HFFc6 (cell line): ENCODE results near the gene DHRS13. TPM values are rescaled to one million over a fixed set of nuclear protein-coding genes. Genes with fewer than 3 reads are reported as not detected.
"Not testable (repeated sequence)": the region's sequence is repeated elsewhere in the genome, so short reads cannot be mapped to it uniquely, and the experiment has no call there.

ENCODE experiments used
- DNase-seq: peaks from one replicate; pipeline ENCODE4 v3.0.0-alpha.2; 2018
- H3K27ac Mint-ChIP-seq: 2 replicates; pipeline ENCODE4 v1.8.0; 2020; ENCODE audit warnings: mild to moderate bottlenecking, mixed read lengths
- H3K27me3 Mint-ChIP-seq: 2 replicates; pipeline ENCODE4 v1.8.0; 2021; ENCODE audit warnings: mild to moderate bottlenecking, moderate library complexity, mixed read lengths; ENCODE audit not compliant: insufficient read depth
- H3K36me3 Mint-ChIP-seq: 2 replicates; pipeline ENCODE4 v1.8.0; 2021; ENCODE audit warnings: low read depth, mixed read lengths
- H3K4me1 Mint-ChIP-seq: 2 replicates; pipeline ENCODE4 v1.8.0; 2020; ENCODE audit warnings: low read depth, mixed read lengths
- H3K4me3 Mint-ChIP-seq: 2 replicates; pipeline ENCODE4 v1.8.0; 2020; ENCODE audit warnings: mild to moderate bottlenecking, moderate library complexity, mixed read lengths
- H3K9me3 Mint-ChIP-seq: 2 replicates; pipeline ENCODE4 v1.8.0; 2020; ENCODE audit warnings: mild to moderate bottlenecking, mixed read lengths
- total RNA-seq, 6 experiments: library from RNA; stranded (reverse); fragmentation: NEBNext Ultra II Directional; extraction: Animal tissue kit (Norgen Biotek cat#: 25700); gene quantifications; 2 replicates in 1 of 6; 3 replicates in 5 of 6; pipeline ENCODE4 v1.2.3, GENCODE V29; 2021
- TF ChIP-seq, protein P1 (sequence below): fragments of 200-600 bp; sonication (generic); IDR thresholded peaks from 2 replicates; pipeline ENCODE4 v1.5.0; 2021; ENCODE audit warnings: antibody characterized with exemption, mild to moderate bottlenecking

DHRS13 gene
- total RNA-seq, 6 experiments from 2014 or later: 1.5 to 3.0 (median 2.2) TPM

- Mint-ChIP-seq H3K9me3 (no peaks in the 10 kb centered on the region), H3K4me3 (no peak overlapping the region), H3K4me1 (peaks cover 37% of the 10 kb centered on the region), H3K27me3 (peaks cover 9% of the 10 kb centered on the region), H3K36me3 (peaks cover 14% of the 10 kb centered on the region), H3K27ac (no peak overlapping the region)
- TF ChIP-seq, protein P1, sequence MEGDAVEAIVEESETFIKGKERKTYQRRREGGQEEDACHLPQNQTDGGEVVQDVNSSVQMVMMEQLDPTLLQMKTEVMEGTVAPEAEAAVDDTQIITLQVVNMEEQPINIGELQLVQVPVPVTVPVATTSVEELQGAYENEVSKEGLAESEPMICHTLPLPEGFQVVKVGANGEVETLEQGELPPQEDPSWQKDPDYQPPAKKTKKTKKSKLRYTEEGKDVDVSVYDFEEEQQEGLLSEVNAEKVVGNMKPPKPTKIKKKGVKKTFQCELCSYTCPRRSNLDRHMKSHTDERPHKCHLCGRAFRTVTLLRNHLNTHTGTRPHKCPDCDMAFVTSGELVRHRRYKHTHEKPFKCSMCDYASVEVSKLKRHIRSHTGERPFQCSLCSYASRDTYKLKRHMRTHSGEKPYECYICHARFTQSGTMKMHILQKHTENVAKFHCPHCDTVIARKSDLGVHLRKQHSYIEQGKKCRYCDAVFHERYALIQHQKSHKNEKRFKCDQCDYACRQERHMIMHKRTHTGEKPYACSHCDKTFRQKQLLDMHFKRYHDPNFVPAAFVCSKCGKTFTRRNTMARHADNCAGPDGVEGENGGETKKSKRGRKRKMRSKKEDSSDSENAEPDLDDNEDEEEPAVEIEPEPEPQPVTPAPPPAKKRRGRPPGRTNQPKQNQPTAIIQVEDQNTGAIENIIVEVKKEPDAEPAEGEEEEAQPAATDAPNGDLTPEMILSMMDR: no peak
- DNase-seq: no peak
These were observed 4.0 kb upstream of the DHRS13 start for GRCh38 chr17:28906706-28907438.

DNA sequence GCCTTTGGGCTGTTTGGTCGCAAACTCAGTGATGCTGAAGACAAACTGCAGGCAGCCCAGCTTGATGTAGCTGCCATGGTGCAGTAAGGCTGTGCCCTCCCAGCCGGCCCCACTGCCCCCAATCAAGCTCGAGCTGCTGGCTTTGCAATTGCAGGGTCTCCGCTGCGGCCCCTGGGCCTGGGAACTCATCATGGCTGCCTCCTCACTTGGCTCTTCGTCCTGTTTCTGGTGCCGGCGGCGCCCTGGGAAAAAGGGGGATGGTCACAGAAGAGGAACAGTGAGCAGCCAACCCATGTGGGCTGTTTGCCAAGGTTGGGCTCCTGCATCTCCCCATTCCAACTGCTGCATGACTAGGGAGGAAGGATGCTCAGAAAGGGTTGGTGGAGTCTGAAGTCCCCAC, 3.4 kb upstream of the DHRS13 start:
- peaks cover 14% of the 10 kb centered on the region for H3K36me3 Mint-ChIP-seq
- H3K4me3 Mint-ChIP-seq: no peak overlapping the region
- H3K27ac Mint-ChIP-seq: no peak overlapping the region

DNA sequence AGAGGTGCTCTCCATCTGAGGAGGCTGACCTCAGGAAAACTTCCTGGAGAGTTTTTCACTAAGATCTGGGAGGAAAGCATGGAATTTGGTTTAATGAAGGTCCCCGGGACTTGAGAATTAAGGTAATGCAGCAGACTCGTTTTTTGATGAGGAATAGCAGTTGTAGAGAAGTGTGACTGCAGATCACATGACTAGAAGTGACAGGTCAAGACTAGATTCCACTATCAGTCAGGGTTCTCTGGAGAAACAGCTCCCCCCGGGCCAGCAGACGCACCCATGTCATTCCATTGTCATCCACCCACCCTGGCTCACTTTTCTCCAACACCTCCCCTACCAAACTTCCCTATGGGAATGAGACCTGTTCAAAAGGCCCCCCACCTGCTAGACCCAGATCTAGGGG, 1.9 kb upstream of the DHRS13 start:
- no peak for DNase-seq
- H3K36me3 Mint-ChIP-seq: peaks cover 14% of the 10 kb centered on the region
- peaks cover 10% of the 10 kb centered on the region for H3K27me3 Mint-ChIP-seq
- H3K4me3 Mint-ChIP-seq: no peak overlapping the region
- TF ChIP-seq, protein P1: no peak
- no peaks in the 10 kb centered on the region for H3K9me3 Mint-ChIP-seq
- H3K4me1 Mint-ChIP-seq: peaks cover 30% of the 10 kb centered on the region
- H3K27ac Mint-ChIP-seq: no peak overlapping the region

More for the DNA sequence above, 3.4 kb upstream of the DHRS13 start:
- Mint-ChIP-seq H3K9me3 (no peaks in the 10 kb centered on the region), H3K27me3 (peaks cover 9% of the 10 kb centered on the region), H3K4me1 (peaks cover 41% of the 10 kb centered on the region)
- TF ChIP-seq, protein P1: no peak
- DNase-seq: no peak

GRCh38 chr17:28903546-28903841, 615 bp upstream of the DHRS13 start:
- H3K4me3 Mint-ChIP-seq: peak overlapping the region; percentile 60

GRCh38 chr17:28901866-28902818, 737 bp downstream of the DHRS13 start:
- Mint-ChIP-seq H3K4me3 (peak overlapping the region; percentile 88), H3K27ac (peak overlapping the region; percentile 16; the same call in 1 of the 2 replicates)
- TF ChIP-seq, protein P1: no peak

More at GRCh38 chr17:28903546-28903841, 615 bp upstream of the DHRS13 start:
- not testable (repeated sequence) for H3K27me3 Mint-ChIP-seq, H3K36me3 Mint-ChIP-seq, DNase-seq, H3K27ac Mint-ChIP-seq, H3K9me3 Mint-ChIP-seq
- H3K4me1 Mint-ChIP-seq: peaks cover 20% of the 10 kb centered on the region

More at GRCh38 chr17:28901866-28902818, 737 bp downstream of the DHRS13 start:
- peaks cover 6% of the 10 kb centered on the region; the same call in 1 of the 2 replicates for H3K36me3 Mint-ChIP-seq
- H3K27me3 Mint-ChIP-seq: peaks cover 10% of the 10 kb centered on the region
- DNase-seq: no peak
- H3K9me3 Mint-ChIP-seq: no peaks in the 10 kb centered on the region
- H3K4me1 Mint-ChIP-seq: peaks cover 16% of the 10 kb centered on the region
